ENCODE measurements around the gene NXPH3.
"Not testable (repeated sequence)": the region's sequence is repeated elsewhere in the genome, so short reads cannot be mapped to it uniquely, and the experiment has no call there.

Gene NXPH3

GRCh38 chr17:49549691-49550678, 25.7 kb upstream of the NXPH3 start:
- Histone ChIP-seq H3K79me2 (ENCODE audit: insufficient read depth, low read length) (no peaks in the 10 kb centered on the region), H3K27me3 (ENCODE audit: insufficient read depth, low read length, poor library complexity, severe bottlenecking) (no peaks in the 10 kb centered on the region), H3K4me3 (ENCODE audit: low read length, poor library complexity, severe bottlenecking) (no peak overlapping the region), H3K9ac (ENCODE audit: low read depth, low read length, poor library complexity, severe bottlenecking) (no peak overlapping the region), H3K9me2 (replicated peaks; ENCODE audit: low read depth, low read length) (no peaks in the 10 kb centered on the region), H3K9me3 (ENCODE audit: insufficient read depth, low read depth, low read length) (no peaks in the 10 kb centered on the region), H3K4me2 (ENCODE audit: low read depth, low read length, poor library complexity, severe bottlenecking) (no peak overlapping the region), H3F3A (ENCODE audit: low read depth) (no peaks in the 10 kb centered on the region), H3K4me1 (ENCODE audit: insufficient read depth, low read length, poor library complexity, severe bottlenecking) (peaks cover 7% of the 10 kb centered on the region), H2AFZ (ENCODE audit: low read length) (no peak overlapping the region), H4K20me1 (ENCODE audit: insufficient read depth, low read length, poor library complexity, severe bottlenecking) (no peaks in the 10 kb centered on the region), H3K36me3 (ENCODE audit: insufficient read depth, low read length) (no peaks in the 10 kb centered on the region)
- TF ChIP-seq CTCF (conservative IDR thresholded peaks at IDR 0.05; ENCODE audit: low read length), result no peak
- TF ChIP-seq EZH2phosphoT487 (IDR thresholded peaks at IDR 0.05; ENCODE audit: borderline replicate concordance), result no peak

GRCh38 chr17:49550764-49551163, 24.9 kb upstream of the NXPH3 start:
- not testable (repeated sequence) for H3K27me3 ChIP-seq (ENCODE audit: insufficient read depth, low read length, poor library complexity, severe bottlenecking); H3K4me2 ChIP-seq (ENCODE audit: low read depth, low read length, poor library complexity, severe bottlenecking); H3K4me3 ChIP-seq (ENCODE audit: low read length, poor library complexity, severe bottlenecking); H2AFZ ChIP-seq (ENCODE audit: low read length); H3F3A ChIP-seq (ENCODE audit: low read depth); H3K36me3 ChIP-seq (ENCODE audit: insufficient read depth, low read length); H3K9ac ChIP-seq (ENCODE audit: low read depth, low read length, poor library complexity, severe bottlenecking); H3K9me2 ChIP-seq (replicated peaks; ENCODE audit: low read depth, low read length); H3K4me1 ChIP-seq (ENCODE audit: insufficient read depth, low read length, poor library complexity, severe bottlenecking); H4K20me1 ChIP-seq (ENCODE audit: insufficient read depth, low read length, poor library complexity, severe bottlenecking); H3K9me3 ChIP-seq (ENCODE audit: insufficient read depth, low read depth, low read length); H3K79me2 ChIP-seq (ENCODE audit: insufficient read depth, low read length)

GRCh38 chr17:49551221-49552069, 24.2 kb upstream of the NXPH3 start:
- Histone ChIP-seq H3K79me2 (ENCODE audit: insufficient read depth, low read length) (no peaks in the 10 kb centered on the region), H3K27me3 (ENCODE audit: insufficient read depth, low read length, poor library complexity, severe bottlenecking) (no peaks in the 10 kb centered on the region), H3K9ac (ENCODE audit: low read depth, low read length, poor library complexity, severe bottlenecking) (no peak overlapping the region), H2AFZ (ENCODE audit: low read length) (no peak overlapping the region), H3K9me3 (ENCODE audit: insufficient read depth, low read depth, low read length) (no peaks in the 10 kb centered on the region), H3K4me3 (ENCODE audit: low read length, poor library complexity, severe bottlenecking) (no peak overlapping the region), H3K36me3 (ENCODE audit: insufficient read depth, low read length) (no peaks in the 10 kb centered on the region), H3K4me1 (ENCODE audit: insufficient read depth, low read length, poor library complexity, severe bottlenecking) (peaks cover 12% of the 10 kb centered on the region), H3K9me2 (replicated peaks; ENCODE audit: low read depth, low read length) (no peaks in the 10 kb centered on the region), H4K20me1 (ENCODE audit: insufficient read depth, low read length, poor library complexity, severe bottlenecking) (no peaks in the 10 kb centered on the region), H3K4me2 (ENCODE audit: low read depth, low read length, poor library complexity, severe bottlenecking) (no peak overlapping the region), H3F3A (ENCODE audit: low read depth) (no peaks in the 10 kb centered on the region)
- no peak for TF ChIP-seq CTCF (conservative IDR thresholded peaks at IDR 0.05; ENCODE audit: low read length)
- TF ChIP-seq EZH2phosphoT487 (IDR thresholded peaks at IDR 0.05; ENCODE audit: borderline replicate concordance), result no peak

Data from Loucy (cell line).